OCI-LY1 (cell line): ENCODE results near the gene VSIG8.

Experiments used
- H2AFZ ChIP-seq: fragments of 200-600 bp; sonication (generic), shearing (Covaris generic); 2 replicates; pipeline ENCODE4 v1.6.0; 2014; ENCODE audit warnings: antibody characterized with exemption, mild to moderate bottlenecking, low read length
- H3F3A ChIP-seq: fragments of 200-600 bp; sonication (generic), shearing (Covaris generic); 2 replicates; pipeline ENCODE4 v1.6.0; 2014; ENCODE audit warnings: mild to moderate bottlenecking, antibody characterized with exemption, low read length, moderate library complexity; ENCODE audit not compliant: insufficient read depth
- H3K27ac ChIP-seq: fragments of 200-600 bp; sonication (generic); 2 replicates; pipeline ENCODE4 v1.5.1; 2014; ENCODE audit warnings: low read length, mixed run types, mild to moderate bottlenecking, low read depth; ENCODE audit not compliant: poor library complexity, severe bottlenecking
- H3K27me3 ChIP-seq: fragments of 200-600 bp; sonication (generic); 2 replicates; pipeline ENCODE4 v1.6.0; 2014; ENCODE audit warnings: antibody characterized with exemption, mild to moderate bottlenecking, low read length, moderate library complexity; ENCODE audit not compliant: insufficient read depth
- H3K36me3 ChIP-seq: fragments of 200-600 bp; sonication (generic); 2 replicates; pipeline ENCODE4 v1.6.1; 2014; ENCODE audit warnings: mild to moderate bottlenecking, antibody characterized with exemption, low read length, moderate library complexity, mixed read lengths; ENCODE audit not compliant: insufficient read depth
- H3K4me1 ChIP-seq: fragments of 200-600 bp; sonication (generic); 2 replicates; pipeline ENCODE4 v1.5.1; 2014; ENCODE audit warnings: mild to moderate bottlenecking, low read length, moderate library complexity; ENCODE audit not compliant: insufficient read depth, severe bottlenecking
- H3K4me2 ChIP-seq: fragments of 200-600 bp; sonication (generic), shearing (Covaris generic); 2 replicates; pipeline ENCODE4 v1.6.1; 2014; ENCODE audit warnings: low read length
- H3K4me3 ChIP-seq: fragments of 200-600 bp; sonication (generic); 2 replicates; pipeline ENCODE4 v1.5.1; 2014; ENCODE audit warnings: low read length, low read depth, mild to moderate bottlenecking, mixed read lengths; ENCODE audit not compliant: poor library complexity, severe bottlenecking
- H3K79me2 ChIP-seq: fragments of 200-600 bp; shearing (Covaris generic); 2 replicates; pipeline ENCODE4 v1.6.1; 2016; ENCODE audit warnings: mixed run types, low read length, mixed read lengths; ENCODE audit not compliant: insufficient read depth
- H3K9ac ChIP-seq: fragments of 200-600 bp; sonication (generic), shearing (Covaris generic); 2 replicates; pipeline ENCODE4 v1.6.1; 2014; ENCODE audit warnings: mild to moderate bottlenecking, low read length, mixed read lengths
- H3K9me2 ChIP-seq: fragments of 200-600 bp; sonication (generic), shearing (Covaris generic); 2 replicates; pipeline ENCODE4 v1.6.1; 2014; ENCODE audit warnings: low read depth, mild to moderate bottlenecking, low read length, mixed read lengths
- H3K9me3 ChIP-seq: fragments of 200-600 bp; shearing (Covaris generic); 2 replicates; pipeline ENCODE4 v1.6.1; 2014; ENCODE audit warnings: low read length, mixed read lengths
- H4K20me1 ChIP-seq: fragments of 200-600 bp; sonication (generic), shearing (Covaris generic); 2 replicates; pipeline ENCODE4 v1.6.0; 2016; ENCODE audit warnings: mild to moderate bottlenecking, low read length; ENCODE audit not compliant: insufficient read depth
- EZH2 ChIP-seq: fragments of 200-600 bp; sonication (generic), shearing (Covaris generic); IDR thresholded peaks from 2 replicates; pipeline ENCODE4 v1.8.0; 2017; ENCODE audit warnings: borderline replicate concordance, mixed run types, mild to moderate bottlenecking, antibody characterized with exemption, low read length, moderate library complexity, mixed read lengths
- TF ChIP-seq, protein P1 (sequence below): fragments of 200-600 bp; sonication (generic), shearing (Covaris generic); IDR thresholded peaks from 2 replicates; pipeline ENCODE4 v1.5.1; 2017; ENCODE audit warnings: mild to moderate bottlenecking, antibody characterized with exemption, low read length, moderate library complexity, mixed read lengths

VSIG8 gene

DNA sequence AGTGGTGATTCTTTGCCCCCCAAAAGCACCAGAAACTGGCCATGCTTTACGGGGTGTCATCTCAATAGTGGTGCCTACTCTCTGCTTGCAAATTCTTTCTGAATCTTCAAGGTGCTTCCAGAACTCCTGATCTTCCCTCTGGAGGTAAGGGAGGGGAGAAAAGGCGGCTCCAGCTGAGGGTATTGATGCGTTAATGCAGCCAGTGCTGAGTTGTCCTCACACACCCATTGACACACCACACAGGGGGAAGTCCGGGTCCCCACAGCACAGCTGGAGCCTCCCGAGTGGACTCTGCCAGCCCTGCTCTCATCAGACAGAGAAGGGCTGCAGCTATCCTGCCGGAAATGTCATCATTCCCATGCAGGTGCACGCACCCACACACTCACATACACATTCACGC lies 1.2 kb downstream of the VSIG8 start:
- Histone ChIP-seq H3K9ac (no peak overlapping the region), H4K20me1 (no peaks in the 10 kb centered on the region), H3F3A (no peaks in the 10 kb centered on the region), H3K27me3 (no peaks in the 10 kb centered on the region), H3K79me2 (no peaks in the 10 kb centered on the region), H2AFZ (no peak overlapping the region), H3K4me3 (no peak overlapping the region), H3K9me2 (no peaks in the 10 kb centered on the region), H3K36me3 (no peaks in the 10 kb centered on the region), H3K9me3 (no peaks in the 10 kb centered on the region), H3K27ac (no peak overlapping the region), H3K4me1 (no peaks in the 10 kb centered on the region), H3K4me2 (no peak overlapping the region)
- TF ChIP-seq EZH2 = no peak
- TF ChIP-seq, protein P1, sequence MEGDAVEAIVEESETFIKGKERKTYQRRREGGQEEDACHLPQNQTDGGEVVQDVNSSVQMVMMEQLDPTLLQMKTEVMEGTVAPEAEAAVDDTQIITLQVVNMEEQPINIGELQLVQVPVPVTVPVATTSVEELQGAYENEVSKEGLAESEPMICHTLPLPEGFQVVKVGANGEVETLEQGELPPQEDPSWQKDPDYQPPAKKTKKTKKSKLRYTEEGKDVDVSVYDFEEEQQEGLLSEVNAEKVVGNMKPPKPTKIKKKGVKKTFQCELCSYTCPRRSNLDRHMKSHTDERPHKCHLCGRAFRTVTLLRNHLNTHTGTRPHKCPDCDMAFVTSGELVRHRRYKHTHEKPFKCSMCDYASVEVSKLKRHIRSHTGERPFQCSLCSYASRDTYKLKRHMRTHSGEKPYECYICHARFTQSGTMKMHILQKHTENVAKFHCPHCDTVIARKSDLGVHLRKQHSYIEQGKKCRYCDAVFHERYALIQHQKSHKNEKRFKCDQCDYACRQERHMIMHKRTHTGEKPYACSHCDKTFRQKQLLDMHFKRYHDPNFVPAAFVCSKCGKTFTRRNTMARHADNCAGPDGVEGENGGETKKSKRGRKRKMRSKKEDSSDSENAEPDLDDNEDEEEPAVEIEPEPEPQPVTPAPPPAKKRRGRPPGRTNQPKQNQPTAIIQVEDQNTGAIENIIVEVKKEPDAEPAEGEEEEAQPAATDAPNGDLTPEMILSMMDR = no peak

- no peaks in the 10 kb centered on the region for H3F3A ChIP-seq
- no peaks in the 10 kb centered on the region for H3K79me2 ChIP-seq
- H3K9ac ChIP-seq = no peak overlapping the region
- H3K9me3 ChIP-seq = no peaks in the 10 kb centered on the region
- H3K4me2 ChIP-seq = no peak overlapping the region
- no peaks in the 10 kb centered on the region for H3K27me3 ChIP-seq
- H3K9me2 ChIP-seq = no peaks in the 10 kb centered on the region
- H3K4me1 ChIP-seq = no peaks in the 10 kb centered on the region
- no peaks in the 10 kb centered on the region for H3K36me3 ChIP-seq
- TF ChIP-seq, protein P1 = no peak
- no peak for TF ChIP-seq EZH2
- no peak overlapping the region for H3K4me3 ChIP-seq
- H2AFZ ChIP-seq = no peak overlapping the region
- no peak overlapping the region for H3K27ac ChIP-seq
- H4K20me1 ChIP-seq = no peaks in the 10 kb centered on the region
Measured at GRCh38 chr1:159860456-159860855, 2.0 kb downstream of the VSIG8 start.

- Histone ChIP-seq H3K9me2 (no peaks in the 10 kb centered on the region), H3K9ac (no peak overlapping the region), H3K27me3 (no peaks in the 10 kb centered on the region), H2AFZ (no peak overlapping the region), H3K9me3 (no peaks in the 10 kb centered on the region), H4K20me1 (no peaks in the 10 kb centered on the region), H3K79me2 (no peaks in the 10 kb centered on the region), H3K4me3 (no peak overlapping the region), H3K4me1 (no peaks in the 10 kb centered on the region), H3K27ac (no peak overlapping the region), H3F3A (no peaks in the 10 kb centered on the region), H3K36me3 (no peaks in the 10 kb centered on the region), H3K4me2 (no peak overlapping the region)
- TF ChIP-seq, protein P1 = no peak
- TF ChIP-seq EZH2 = no peak
Measured at GRCh38 chr1:159859767-159860322, 2.6 kb downstream of the VSIG8 start.
